Osteocyte (in vitro differentiated cells): ENCODE measurements around the gene PREX1. TPM values are rescaled to one million over a fixed set of nuclear protein-coding genes. Genes with fewer than 3 reads are reported as not detected.

ENCODE experiments used
- DNase-seq: peaks from one replicate; pipeline ENCODE4 v3.0.0; 2021; ENCODE audit warnings: mixed read lengths; ENCODE audit not compliant: unreplicated experiment; ENCODE audit errors: extremely low spot score
- H3K27ac Mint-ChIP-seq: one replicate; pipeline ENCODE4 v1.8.0; 2021; ENCODE audit warnings: mild to moderate bottlenecking, mixed read lengths; ENCODE audit not compliant: unreplicated experiment
- H3K27me3 Mint-ChIP-seq: one replicate; pipeline ENCODE4 v1.8.0; 2021; ENCODE audit warnings: mixed read lengths; ENCODE audit not compliant: unreplicated experiment
- H3K36me3 Mint-ChIP-seq: one replicate; pipeline ENCODE4 v1.8.0; 2021; ENCODE audit warnings: mixed read lengths; ENCODE audit not compliant: unreplicated experiment
- H3K4me1 Mint-ChIP-seq: one replicate; pipeline ENCODE4 v1.8.0; 2021; ENCODE audit warnings: mixed read lengths; ENCODE audit not compliant: unreplicated experiment
- H3K4me3 Mint-ChIP-seq: one replicate; pipeline ENCODE4 v1.8.0; 2021; ENCODE audit warnings: mild to moderate bottlenecking, moderate library complexity, mixed read lengths; ENCODE audit not compliant: unreplicated experiment
- H3K9me3 Mint-ChIP-seq: one replicate; pipeline ENCODE4 v1.8.0; 2021; ENCODE audit warnings: mixed read lengths; ENCODE audit not compliant: unreplicated experiment
- CTCF ChIP-seq: fragments of 200-600 bp; sonication (generic); IDR thresholded peaks from 2 replicates; pipeline ENCODE4 v1.5.0; 2021; ENCODE audit warnings: antibody characterized with exemption, mild to moderate bottlenecking, moderate library complexity
- total RNA-seq: library from RNA; stranded (reverse); gene quantifications from 2 replicates; pipeline ENCODE4 v1.2.1, GENCODE V29; 2021

The PREX1 gene
- total RNA-seq, 1 donor from 2014 or later = 24.2 TPM

GRCh38 chr20:48733296-48733790 lies 94.5 kb downstream of the PREX1 start:
- peaks cover 12% of the 10 kb centered on the region for H3K36me3 Mint-ChIP-seq
- no peak overlapping the region for H3K27ac Mint-ChIP-seq
- DNase-seq = no peak
- no peak for TF ChIP-seq CTCF
- no peaks in the 10 kb centered on the region for H3K9me3 Mint-ChIP-seq
- no peak overlapping the region for H3K4me3 Mint-ChIP-seq
- H3K4me1 Mint-ChIP-seq = peaks cover 14% of the 10 kb centered on the region
- H3K27me3 Mint-ChIP-seq = no peaks in the 10 kb centered on the region

GRCh38 chr20:48732081-48732829 lies 95.5 kb downstream of the PREX1 start:
- Mint-ChIP-seq H3K4me1 (peaks cover 14% of the 10 kb centered on the region), H3K4me3 (no peak overlapping the region), H3K27me3 (no peaks in the 10 kb centered on the region), H3K9me3 (no peaks in the 10 kb centered on the region), H3K36me3 (peaks cover 12% of the 10 kb centered on the region), H3K27ac (no peak overlapping the region)
- DNase-seq = no peak
- no peak for TF ChIP-seq CTCF

GRCh38 chr20:48731536-48731935 lies 96.3 kb downstream of the PREX1 start:
- Mint-ChIP-seq H3K9me3 (no peaks in the 10 kb centered on the region), H3K27me3 (no peaks in the 10 kb centered on the region), H3K4me3 (no peak overlapping the region), H3K4me1 (peaks cover 14% of the 10 kb centered on the region), H3K36me3 (peaks cover 12% of the 10 kb centered on the region), H3K27ac (no peak overlapping the region)
- no peak for DNase-seq
- no peak for TF ChIP-seq CTCF

GRCh38 chr20:48730977-48731376 lies 96.8 kb downstream of the PREX1 start:
- Mint-ChIP-seq H3K36me3 (peaks cover 12% of the 10 kb centered on the region), H3K27me3 (no peaks in the 10 kb centered on the region), H3K9me3 (no peaks in the 10 kb centered on the region), H3K4me1 (peaks cover 14% of the 10 kb centered on the region), H3K4me3 (no peak overlapping the region), H3K27ac (no peak overlapping the region)
- no peak for DNase-seq
- no peak for TF ChIP-seq CTCF

GRCh38 chr20:48729538-48729937 lies 98.3 kb downstream of the PREX1 start:
- no peaks in the 10 kb centered on the region for H3K27me3 Mint-ChIP-seq
- H3K27ac Mint-ChIP-seq = no peak overlapping the region
- peaks cover 18% of the 10 kb centered on the region for H3K4me1 Mint-ChIP-seq

More at GRCh38 chr20:48729538-48729937, 98.3 kb downstream of the PREX1 start:
- DNase-seq = no peak
- Mint-ChIP-seq H3K36me3 (peaks cover 15% of the 10 kb centered on the region), H3K4me3 (no peak overlapping the region), H3K9me3 (no peaks in the 10 kb centered on the region)
- TF ChIP-seq CTCF = no peak
